NCI-H82 (cell line): Measurements from ENCODE around the gene PPP6R1.

Experiments used
- DNase-seq: peaks from one replicate; lab custom pipeline; 2025; lab: John Stamatoyannopoulos, UW

The PPP6R1 gene

GRCh38 chr19:55181740-55182139 lies 77.1 kb downstream of the PPP6R1 start:
- no peak for DNase-seq
